ENCODE results near the gene SHD. TPM values are rescaled to one million over a fixed set of nuclear protein-coding genes. Genes with fewer than 3 reads are reported as not detected.

SHD gene
- total and polyA plus RNA-seq, 9 of the 15 experiments (the other 6 are each of a cell fraction or from before 2014, with no cell fraction given) = 0.05 to 0.62 (median 0.15) TPM; not detected in 5

DNA sequence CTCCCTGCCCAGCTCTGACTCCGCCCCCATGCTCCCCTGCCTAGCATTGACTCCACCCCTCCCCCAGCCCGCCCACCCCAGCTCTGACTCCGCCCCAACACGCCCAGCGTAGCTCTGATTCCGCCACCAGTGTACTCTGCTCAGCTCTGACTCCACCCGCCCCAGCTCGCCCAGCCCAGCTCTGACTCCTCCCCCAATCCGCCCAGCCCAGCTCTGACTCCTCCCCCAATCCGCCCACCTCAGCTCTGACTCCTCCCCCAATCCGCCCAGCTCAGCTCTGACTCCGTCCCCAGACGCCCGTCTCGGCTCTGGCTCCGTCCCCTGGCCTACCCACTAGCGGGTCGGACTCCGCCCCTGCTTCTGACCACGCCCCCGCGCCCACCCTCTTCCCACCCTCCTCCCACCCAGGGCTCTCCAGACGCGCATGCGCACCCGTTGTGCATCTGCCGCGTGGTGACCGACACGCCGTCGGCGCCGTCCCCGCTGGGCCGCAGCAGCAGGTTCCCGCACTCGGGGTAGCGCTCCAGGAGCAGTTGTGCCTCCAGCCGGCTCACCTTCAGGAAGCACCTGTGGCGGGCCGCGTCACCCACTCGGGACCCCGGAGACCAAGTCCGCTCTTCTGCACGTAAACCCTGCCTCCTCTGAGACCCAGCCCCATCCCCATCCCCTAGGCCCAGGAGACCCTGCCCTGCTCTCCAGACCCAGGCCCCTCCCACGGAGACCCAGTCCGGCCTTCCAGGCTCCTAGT lies 49.4 kb downstream of the SHD start (continued):
- TF ChIP-seq BHLHE40 (IDR thresholded peaks at IDR 0.05; ENCODE audit: low read length) (no peak; the same call in 1 of the 2 replicates), SREBF2 (CRISPR knock-in tag; IDR thresholded peaks at IDR 0.05) (no peak), FOXK1 (CRISPR knock-in tag; IDR thresholded peaks at IDR 0.05; ENCODE audit: borderline replicate concordance) (no peak), ZNF133 (CRISPR knock-in tag; IDR thresholded peaks at IDR 0.05) (0 out of 2 replicates have a peak, but pooled peaks have one; percentile 38), ELK3 (CRISPR knock-in tag; IDR thresholded peaks at IDR 0.05) (no peak), TCF7 (IDR thresholded peaks at IDR 0.05; ENCODE audit: borderline replicate concordance) (no peak), GATA2 (CRISPR knock-in tag; IDR thresholded peaks at IDR 0.05) (no peak), MEF2A (IDR thresholded peaks at IDR 0.05; ENCODE audit: control insufficient read depth, low read depth, low read length) (peak; percentile 42; the same call in 1 of the 2 replicates), NCOA4 (IDR thresholded peaks at IDR 0.05; ENCODE audit: partially characterized antibody) (no peak), HNRNPUL1 (IDR thresholded peaks at IDR 0.05; ENCODE audit: low read length) (no peak), JUN (IDR thresholded peaks at IDR 0.05; ENCODE audit: borderline replicate concordance, low read depth, low read length) (peak; percentile 42; the same call in 1 of the 2 replicates), JUN (CRISPR knock-in tag; IDR thresholded peaks at IDR 0.05; ENCODE audit: borderline replicate concordance) (no peak), CHD2 (IDR thresholded peaks at IDR 0.05; ENCODE audit: low read depth, low read length) (peak; percentile 81), THRAP3 (IDR thresholded peaks at IDR 0.05; ENCODE audit: borderline replicate concordance) (no peak), ZNF764 (CRISPR knock-in tag; IDR thresholded peaks at IDR 0.05; ENCODE audit: low read depth) (no peak), POLR3A (IDR thresholded peaks at IDR 0.05; ENCODE audit: borderline replicate concordance, extremely low read depth, insufficient read depth, insufficient read length) (no peak), RUNX1 (IDR thresholded peaks at IDR 0.05; ENCODE audit: low read depth) (no peak), STAG1 (CRISPR knock-in tag; IDR thresholded peaks at IDR 0.05; ENCODE audit: borderline replicate concordance) (no peak), KAT8 (IDR thresholded peaks at IDR 0.05; ENCODE audit: low read depth) (no peak), PTTG1 (tag; IDR thresholded peaks at IDR 0.05; ENCODE audit: low read depth) (no peak), FOXP1 (CRISPR knock-in tag; IDR thresholded peaks at IDR 0.05) (no peak), ATF1 (CRISPR knock-in tag; IDR thresholded peaks at IDR 0.05) (no peak), ATF1 (tag; IDR thresholded peaks at IDR 0.05) (peak; percentile 42)
- TF ChIP-seq, protein P1, sequence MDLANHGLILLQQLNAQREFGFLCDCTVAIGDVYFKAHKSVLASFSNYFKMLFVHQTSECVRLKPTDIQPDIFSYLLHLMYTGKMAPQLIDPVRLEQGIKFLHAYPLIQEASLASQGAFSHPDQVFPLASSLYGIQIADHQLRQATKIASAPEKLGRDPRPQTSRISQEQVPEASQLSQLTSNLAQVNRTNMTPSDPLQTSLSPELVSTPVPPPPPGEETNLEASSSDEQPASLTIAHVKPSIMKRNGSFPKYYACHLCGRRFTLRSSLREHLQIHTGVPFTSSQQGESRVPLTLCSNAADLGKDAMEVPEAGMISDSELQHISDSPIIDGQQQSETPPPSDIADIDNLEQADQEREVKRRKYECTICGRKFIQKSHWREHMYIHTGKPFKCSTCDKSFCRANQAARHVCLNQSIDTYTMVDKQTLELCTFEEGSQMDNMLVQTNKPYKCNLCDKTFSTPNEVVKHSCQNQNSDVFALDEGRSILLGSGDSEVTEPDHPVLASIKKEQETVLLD (IDR thresholded peaks at IDR 0.05) = peak; percentile 95
- TF ChIP-seq, protein P2, sequence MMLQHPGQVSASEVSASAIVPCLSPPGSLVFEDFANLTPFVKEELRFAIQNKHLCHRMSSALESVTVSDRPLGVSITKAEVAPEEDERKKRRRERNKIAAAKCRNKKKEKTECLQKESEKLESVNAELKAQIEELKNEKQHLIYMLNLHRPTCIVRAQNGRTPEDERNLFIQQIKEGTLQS (IDR thresholded peaks at IDR 0.05) = no peak
- TF ChIP-seq, protein P2 (CRISPR knock-in tag; conservative IDR thresholded peaks at IDR 0.05) = 0 out of 2 replicates have a peak, but pooled peaks have one; percentile 55
- TF ChIP-seq, protein P3, sequence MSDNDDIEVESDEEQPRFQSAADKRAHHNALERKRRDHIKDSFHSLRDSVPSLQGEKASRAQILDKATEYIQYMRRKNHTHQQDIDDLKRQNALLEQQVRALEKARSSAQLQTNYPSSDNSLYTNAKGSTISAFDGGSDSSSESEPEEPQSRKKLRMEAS (CRISPR knock-in tag; IDR thresholded peaks at IDR 0.05) = peak; percentile 85
